HL-60 (cell line): ENCODE measurements around the gene SLC35B2.
A peak's percentile ranks its signal among the peaks of the same experiment; 100 is the strongest.

Experiments used
- GABPA ChIP-seq: IDR thresholded peaks from 2 replicates; pipeline ENCODE4 v1.6.1; 2012; ENCODE audit warnings: low read depth
- POLR2AphosphoS5 ChIP-seq: IDR thresholded peaks from 2 replicates; pipeline ENCODE4 v1.6.1; 2012; ENCODE audit warnings: low read depth
- TF ChIP-seq, protein P1 (sequence below): IDR thresholded peaks from one replicate; pipeline ENCODE4 v1.5.1; 2011; ENCODE audit warnings: low read length, control low read depth, inconsistent platforms; ENCODE audit not compliant: insufficient read depth
- TF ChIP-seq, protein P2 (sequence below): IDR thresholded peaks from 2 replicates; pipeline ENCODE4 v1.6.1; 2012; ENCODE audit warnings: low read depth; ENCODE audit not compliant: insufficient replicate concordance

DNA sequence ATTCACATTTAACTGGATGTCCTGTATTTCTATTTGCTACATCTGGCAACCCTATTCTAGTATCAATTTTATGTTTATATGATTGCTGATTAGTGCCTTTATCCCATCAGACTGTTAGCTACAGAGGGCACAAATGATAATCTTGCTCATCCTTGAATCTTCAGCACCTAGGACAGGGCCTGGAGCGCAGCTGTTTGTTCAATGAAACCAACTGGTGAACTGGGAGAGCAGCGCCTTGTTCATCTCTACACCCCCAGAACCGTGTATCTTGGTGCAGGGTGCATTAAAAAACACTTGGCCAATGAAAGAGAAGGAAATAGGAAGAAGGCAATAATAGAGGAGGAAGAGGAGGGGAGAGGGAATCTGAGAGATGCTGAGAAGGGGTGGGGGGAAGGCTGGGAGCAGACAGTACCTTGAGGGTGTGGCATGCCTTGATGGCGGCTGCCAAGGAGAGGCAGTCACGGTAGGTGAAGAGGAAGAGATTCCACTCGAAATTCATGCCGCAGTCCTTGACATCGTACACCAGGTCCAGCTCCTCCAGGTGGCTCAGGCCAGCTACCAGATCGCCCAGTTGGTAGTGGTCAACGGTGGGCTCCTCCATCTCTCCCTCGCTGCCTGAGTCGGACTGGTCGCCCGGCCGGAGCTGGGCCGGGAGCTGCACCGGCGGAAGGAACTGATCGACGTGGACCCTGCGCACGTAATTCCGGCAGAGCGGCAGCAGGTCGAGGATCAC is 28.4 kb upstream of the SLC35B2 start:
- TF ChIP-seq, protein P1, sequence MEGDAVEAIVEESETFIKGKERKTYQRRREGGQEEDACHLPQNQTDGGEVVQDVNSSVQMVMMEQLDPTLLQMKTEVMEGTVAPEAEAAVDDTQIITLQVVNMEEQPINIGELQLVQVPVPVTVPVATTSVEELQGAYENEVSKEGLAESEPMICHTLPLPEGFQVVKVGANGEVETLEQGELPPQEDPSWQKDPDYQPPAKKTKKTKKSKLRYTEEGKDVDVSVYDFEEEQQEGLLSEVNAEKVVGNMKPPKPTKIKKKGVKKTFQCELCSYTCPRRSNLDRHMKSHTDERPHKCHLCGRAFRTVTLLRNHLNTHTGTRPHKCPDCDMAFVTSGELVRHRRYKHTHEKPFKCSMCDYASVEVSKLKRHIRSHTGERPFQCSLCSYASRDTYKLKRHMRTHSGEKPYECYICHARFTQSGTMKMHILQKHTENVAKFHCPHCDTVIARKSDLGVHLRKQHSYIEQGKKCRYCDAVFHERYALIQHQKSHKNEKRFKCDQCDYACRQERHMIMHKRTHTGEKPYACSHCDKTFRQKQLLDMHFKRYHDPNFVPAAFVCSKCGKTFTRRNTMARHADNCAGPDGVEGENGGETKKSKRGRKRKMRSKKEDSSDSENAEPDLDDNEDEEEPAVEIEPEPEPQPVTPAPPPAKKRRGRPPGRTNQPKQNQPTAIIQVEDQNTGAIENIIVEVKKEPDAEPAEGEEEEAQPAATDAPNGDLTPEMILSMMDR: no peak
- no peak for TF ChIP-seq POLR2AphosphoS5
- no peak for TF ChIP-seq GABPA
- TF ChIP-seq, protein P2, sequence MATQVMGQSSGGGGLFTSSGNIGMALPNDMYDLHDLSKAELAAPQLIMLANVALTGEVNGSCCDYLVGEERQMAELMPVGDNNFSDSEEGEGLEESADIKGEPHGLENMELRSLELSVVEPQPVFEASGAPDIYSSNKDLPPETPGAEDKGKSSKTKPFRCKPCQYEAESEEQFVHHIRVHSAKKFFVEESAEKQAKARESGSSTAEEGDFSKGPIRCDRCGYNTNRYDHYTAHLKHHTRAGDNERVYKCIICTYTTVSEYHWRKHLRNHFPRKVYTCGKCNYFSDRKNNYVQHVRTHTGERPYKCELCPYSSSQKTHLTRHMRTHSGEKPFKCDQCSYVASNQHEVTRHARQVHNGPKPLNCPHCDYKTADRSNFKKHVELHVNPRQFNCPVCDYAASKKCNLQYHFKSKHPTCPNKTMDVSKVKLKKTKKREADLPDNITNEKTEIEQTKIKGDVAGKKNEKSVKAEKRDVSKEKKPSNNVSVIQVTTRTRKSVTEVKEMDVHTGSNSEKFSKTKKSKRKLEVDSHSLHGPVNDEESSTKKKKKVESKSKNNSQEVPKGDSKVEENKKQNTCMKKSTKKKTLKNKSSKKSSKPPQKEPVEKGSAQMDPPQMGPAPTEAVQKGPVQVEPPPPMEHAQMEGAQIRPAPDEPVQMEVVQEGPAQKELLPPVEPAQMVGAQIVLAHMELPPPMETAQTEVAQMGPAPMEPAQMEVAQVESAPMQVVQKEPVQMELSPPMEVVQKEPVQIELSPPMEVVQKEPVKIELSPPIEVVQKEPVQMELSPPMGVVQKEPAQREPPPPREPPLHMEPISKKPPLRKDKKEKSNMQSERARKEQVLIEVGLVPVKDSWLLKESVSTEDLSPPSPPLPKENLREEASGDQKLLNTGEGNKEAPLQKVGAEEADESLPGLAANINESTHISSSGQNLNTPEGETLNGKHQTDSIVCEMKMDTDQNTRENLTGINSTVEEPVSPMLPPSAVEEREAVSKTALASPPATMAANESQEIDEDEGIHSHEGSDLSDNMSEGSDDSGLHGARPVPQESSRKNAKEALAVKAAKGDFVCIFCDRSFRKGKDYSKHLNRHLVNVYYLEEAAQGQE: peak; percentile 95
